Measurements from ENCODE around the gene SLC22A31.

The SLC22A31 gene

GRCh38 chr16:89164847-89165680 lies 35.3 kb downstream of the SLC22A31 start:
- DNase-seq: no peak

- DNase-seq: no peak
Observed at GRCh38 chr16:89164436-89164835, 35.9 kb downstream of the SLC22A31 start.

DNA sequence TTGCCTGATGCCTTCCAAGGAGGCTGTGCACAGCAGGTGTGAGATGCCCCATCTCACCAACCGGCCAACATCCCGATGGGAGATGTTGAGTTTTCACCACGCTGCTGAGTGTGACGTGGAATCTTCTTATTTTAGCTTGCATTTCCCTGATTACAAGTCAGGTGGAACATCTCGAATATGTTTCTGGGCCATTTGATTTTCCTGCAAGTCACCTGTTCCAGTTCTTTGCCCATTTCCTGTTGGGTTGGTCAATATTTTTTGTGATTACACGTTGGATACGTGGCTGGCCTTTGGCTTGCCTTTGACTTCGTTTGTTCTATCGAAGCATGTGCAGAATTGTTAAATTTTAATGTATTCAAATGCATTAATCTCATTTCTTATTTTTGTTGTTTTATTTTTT lies 37.0 kb downstream of the SLC22A31 start:
- no peak for DNase-seq

DNA sequence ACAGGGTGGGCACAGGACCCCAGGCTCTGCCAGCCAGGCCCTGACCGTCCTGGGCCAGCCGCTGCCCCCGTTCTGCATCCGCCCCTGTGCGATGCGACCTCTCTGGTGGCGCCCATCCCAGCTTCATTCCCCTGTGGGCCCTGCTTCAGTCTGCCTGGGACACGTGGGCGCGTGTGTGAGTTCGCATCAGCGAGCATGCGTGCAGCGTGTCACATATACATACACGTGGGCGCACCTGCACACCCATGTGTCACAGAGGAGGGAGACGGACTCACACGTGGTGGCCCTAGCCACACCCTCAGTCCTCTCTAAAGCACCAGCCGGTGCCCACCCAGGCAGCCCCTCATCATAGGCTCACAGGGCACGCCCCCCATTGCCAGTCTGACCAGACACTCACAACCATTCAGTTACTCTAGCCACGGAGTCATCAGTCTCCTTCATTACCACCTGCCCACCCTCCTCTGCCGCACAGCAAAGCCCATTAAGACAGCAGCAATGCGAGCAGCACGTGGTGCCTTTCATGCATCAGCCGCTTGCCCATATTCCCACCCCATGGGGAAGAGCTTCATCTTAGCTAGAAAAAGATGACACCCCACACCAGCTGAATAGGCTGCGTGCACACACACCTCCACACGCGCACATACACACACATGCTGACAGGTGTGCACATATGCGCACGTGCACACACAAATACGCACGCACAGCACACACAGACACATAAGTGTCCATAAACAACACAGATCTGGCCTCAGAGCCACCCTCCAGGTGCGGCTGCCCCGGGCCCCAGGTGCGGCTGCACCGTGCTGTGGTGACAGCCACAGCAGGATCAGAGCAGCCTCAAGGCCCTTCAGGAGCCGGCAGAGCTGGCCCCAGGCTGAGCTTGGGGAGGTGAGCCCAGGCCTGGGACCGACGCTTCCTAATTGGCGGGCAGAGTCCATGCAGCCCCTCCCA lies 38.3 kb downstream of the SLC22A31 start:
- no peak for DNase-seq

DNA sequence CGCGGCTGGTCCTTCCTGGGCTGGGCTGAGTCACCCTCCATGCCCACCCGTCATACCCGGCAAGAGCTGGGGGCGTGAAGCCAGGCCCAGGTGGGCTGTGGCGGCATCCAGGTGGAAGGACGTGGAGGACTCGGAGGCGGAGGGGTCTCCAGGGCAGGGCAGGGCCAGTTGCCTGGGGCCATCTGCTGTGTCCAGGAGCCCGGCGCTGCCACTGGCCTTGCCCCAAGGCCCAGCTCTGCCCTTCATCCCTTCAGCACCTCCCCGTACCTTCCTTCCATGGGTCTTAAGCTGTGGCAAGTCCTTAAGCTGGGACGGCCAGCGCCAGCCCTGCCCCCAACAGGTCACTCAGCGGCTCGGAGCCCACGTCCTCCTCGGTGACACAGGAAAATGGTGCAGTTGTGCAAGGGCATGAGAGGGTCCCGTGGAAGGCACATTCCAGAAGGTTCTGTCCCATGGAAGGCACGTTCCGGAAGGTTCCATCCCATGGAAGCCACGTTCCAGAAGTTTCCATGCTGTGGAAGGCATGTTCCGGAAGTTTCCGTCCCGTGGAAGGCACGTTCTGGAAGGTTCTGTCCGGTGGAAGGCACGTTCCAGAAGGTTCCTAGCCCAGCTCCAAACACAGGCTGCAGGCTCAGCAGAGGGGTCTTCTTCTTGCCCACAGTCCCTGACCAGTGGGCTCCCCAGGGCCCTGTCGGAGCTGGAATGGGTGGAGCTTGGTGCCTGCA lies 39.2 kb downstream of the SLC22A31 start:
- no peak for DNase-seq

GRCh38 chr16:89159850-89160354 lies 40.4 kb downstream of the SLC22A31 start:
- no peak for DNase-seq

DNA sequence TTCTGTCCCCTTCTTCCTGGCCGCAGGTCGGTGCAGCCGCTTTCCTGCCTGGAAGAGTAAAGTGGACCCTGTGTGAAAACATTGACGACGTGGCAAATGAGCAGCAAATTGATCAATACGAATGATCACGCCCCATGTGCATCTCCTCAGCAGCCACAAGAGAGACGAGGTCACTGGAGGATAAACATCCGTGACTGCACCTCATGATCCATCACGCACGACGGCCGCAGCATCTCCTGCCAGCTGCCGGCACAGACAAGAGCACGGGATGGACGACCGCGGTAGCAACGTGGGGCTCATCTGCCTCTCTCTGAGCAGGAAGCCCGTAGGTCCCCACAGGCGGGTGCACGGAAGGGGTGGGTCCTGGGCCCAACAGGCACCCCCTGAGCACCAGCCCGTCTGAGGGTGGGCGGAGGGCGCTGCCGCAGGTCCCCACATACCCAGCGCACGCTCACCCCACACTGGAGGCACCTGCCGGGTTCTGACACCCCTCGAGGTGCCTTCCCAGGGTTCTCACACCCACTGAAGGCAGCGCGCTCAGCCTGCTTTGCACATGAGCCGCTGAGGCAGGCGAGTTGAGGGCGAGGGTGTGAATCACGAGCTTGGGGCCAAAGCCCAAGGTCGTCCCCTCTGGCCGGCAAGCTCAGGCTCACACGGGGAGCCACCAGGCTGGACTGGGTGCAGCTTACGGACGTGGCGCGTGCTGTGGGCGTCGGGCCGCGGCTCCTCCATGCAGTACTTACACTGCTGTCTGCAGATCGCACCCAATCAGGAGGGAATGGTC lies 41.1 kb downstream of the SLC22A31 start:
- no peak for DNase-seq

DNA sequence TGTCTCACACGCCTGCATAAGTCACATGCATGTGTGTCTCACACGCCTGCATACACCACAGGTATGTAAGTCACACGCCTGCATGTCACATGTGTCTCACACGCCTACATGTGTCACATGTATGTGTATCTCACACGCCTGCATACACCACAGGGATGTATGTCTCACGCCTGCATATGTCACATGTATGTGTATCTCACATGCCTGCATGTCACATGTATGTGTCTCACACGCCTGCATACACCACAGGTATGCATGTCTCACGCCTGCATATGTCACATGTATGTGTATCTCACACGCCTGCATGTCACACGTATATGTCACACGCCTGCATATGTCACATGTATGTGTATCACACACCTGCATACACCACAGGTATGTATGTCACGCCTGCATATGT lies 42.6 kb downstream of the SLC22A31 start:
- DNase-seq: no peak

DNA sequence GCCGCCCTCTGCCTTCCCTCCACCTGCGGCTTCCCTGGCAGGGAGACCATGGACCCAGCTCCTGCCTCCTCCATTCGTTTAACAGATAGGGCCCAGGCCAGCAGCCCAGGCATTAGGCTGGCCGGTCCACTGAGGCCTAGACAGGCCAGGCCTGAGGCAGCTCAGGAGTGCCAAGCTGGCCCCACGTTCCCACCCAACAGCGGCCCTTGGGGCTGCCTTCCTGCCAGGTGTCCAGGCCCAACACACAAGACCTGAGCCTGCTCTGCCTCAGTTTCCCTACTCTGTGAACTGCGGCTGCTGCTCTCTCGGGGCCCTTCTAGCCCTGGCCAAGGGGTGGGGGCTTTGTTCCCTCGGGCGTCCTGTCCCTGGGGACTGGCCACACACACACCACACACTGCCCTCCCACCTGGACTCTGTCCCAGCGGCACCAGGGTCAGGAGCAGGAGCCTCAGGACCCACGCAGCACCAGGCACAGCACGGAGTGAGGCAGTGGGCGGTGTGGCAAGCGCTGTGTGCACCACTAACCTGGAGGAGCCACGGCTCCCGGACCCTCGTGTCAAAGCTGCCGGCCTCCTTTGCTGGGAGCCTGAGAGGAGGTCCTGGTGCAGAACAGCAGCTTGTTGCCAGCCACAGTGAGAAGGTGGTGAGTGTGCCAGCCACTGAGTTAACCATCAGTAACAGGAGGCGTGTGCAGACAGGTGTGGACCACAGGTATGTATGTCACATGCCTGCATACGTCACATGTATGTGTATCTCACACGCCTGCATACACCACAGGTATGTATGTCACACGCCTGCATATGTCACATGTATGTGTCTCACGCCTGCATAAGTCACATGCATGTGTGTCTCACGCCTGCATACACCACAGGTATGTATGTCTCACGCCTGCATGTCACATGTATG lies 43.3 kb downstream of the SLC22A31 start:
- no peak for DNase-seq

DNA sequence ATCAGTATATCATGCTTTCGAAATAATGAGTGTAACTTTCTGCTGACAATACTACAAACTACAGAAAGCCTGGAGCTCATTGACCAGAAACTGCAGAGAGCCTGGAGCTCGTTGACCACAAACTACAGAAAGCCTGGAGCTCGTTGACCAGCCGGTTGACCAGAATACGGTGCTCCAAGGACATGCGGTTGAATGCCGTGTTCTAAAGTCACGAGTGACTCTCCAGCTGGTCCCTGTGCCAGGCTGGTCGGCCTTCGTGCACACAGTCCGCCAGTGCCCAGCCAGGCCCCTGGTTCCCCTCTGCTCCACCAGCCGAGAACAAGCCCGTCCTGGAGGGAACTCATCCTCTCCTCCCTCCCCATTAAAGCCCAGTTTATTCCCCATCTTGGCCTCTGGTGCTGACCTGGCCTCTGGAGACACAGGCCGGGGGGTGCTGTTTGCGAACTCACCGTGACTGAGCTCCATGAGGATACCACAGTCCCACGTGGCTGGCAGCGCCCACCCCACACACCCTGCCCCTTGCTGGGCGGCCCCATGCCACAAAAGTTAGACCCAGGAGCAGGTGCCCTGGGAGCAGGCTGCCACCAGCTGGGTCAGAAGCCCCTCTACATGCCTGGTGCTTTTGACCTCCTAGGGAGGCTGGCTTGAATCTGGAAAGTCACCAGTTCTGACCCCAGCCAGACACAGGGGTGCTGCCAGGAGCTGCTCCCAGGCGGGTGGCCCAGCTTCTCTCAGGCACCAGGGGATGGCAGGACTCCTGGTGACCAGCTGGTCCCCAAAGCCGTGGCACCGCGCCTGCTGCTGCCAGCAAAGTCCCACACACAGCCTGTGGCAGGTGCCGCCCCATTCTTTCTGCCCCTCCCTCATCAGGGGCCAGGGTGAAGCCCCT lies 44.2 kb downstream of the SLC22A31 start:
- DNase-seq: no peak

- no peak for DNase-seq
Observed at GRCh38 chr16:89155184-89155679, 45.1 kb downstream of the SLC22A31 start.

DNA sequence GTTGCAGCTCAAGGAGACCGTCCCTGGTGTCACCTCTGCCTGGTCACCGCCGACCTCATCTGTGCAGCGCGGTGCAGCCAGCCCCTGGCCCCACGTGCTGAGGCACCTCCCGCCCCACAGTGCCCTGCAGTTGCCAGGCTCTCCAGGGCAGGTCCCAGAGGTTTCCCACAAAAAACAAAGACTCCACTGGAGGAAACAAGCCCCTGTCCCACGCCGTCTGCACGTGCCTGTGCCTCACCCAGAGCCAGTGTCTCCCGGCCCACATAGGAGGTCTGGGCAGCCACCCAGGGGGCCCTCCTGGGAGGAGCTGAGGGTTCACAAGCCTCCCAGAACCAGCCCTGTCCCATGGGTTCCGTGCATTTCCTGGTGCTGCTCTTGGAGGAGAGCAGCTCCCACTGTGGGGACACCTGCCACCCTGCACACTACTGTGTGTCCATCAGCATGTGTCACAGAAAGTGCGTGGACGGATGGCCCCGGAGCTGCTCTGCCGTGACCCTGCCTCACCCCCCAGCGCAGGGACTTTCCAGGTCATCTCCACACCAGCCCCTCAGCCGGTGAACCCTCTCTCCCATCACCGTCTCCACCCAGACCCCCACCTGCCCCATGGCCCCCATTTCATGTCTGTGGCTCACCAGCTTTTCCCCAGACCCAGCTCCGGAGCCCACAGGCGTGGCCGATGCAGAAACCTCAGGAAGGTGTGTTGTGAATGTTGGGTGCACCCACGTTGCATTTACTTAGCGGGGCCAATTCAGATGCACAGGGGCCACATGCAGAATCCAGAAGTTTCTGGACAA lies 45.8 kb downstream of the SLC22A31 start:
- DNase-seq: no peak

DNA sequence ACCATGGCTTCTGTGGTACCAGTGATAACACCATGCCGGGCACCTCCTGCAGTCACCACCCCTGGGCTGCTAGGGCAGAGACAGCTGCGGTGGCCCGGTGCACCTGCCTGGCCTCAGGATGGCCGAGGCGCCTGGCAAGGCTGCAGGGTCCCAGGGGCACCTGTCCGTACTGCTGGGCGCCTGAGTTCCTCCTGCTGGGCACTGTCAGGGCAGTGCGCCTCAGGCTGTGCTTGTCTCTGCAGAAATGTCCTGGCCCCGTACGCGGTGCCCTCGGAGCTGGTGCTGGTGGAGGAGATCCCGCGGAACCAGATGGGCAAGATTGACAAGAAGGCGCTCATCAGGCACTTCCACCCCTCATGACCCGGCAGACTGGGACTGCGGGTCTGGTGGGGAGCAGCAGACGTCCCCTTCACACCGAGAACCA lies 46.5 kb downstream of the SLC22A31 start:
- no peak for DNase-seq

DNA sequence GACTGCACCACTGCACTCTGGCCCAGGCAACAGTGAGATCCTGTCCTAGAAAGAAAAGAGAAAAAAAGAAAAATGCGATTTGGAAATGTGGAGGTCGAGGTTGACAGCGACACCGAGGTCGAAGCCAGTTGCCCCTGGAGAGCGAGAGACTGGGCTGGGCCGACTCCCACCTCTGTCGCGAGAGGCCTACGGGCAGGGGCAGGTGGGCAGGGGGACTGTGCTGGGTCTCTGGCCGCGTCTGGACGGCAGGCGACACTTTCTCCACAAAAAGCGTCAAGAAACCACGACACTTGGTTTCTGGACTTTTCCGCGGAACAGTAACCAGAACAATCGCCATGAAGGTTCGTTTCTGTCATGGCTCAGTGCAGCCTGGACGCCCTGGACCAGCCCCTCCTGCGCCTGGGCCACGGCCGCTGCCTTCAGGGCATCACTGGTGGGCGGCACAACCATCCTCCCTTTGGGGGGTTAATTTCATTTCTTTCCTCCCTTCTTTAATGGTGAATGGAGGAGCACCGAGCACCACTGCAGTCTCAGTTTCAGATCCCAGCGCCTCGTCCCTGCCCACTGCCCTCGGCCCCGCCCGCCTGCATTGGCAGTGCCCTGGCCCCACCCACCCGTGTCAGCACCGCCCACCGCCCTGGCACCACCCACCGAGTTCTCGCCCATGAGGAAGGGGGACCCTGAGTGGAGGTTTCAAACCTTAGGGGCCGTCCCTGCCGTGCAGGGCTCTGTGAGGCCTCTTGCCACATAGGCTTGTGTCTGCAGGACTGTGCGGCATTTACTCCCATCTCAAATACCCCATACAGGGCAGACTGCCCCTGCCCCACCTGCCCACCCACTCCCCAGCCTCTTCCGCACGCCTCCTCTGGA lies 47.3 kb downstream of the SLC22A31 start:
- DNase-seq: no peak

DNA sequence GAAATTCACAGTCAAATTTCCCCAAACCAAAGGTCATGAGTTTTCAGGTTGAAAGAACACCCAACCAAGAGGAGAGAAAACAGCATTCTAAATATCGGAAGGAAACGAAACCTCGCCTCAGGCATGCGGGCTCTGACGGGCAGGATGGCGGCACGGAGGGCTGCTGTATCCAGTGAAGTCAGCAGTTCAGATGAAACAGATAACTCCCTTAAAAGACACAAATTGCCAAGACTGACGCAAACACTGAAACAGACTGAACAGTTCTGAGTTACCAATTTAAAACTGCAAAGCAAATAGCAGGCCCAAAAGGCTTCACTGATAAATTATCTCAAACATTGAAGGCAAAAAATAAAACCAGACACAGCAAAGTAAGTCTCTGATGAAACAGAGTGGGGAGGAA lies 49.4 kb downstream of the SLC22A31 start:
- DNase-seq: no peak

GRCh38 chr16:89150090-89150835 lies 50.1 kb downstream of the SLC22A31 start:
- DNase-seq: peak; percentile 28

GRCh38 chr16:89149386-89149785 lies 51.0 kb downstream of the SLC22A31 start:
- DNase-seq: no peak
